Muscle of arm (tissue), 12 donors: ENCODE results near the gene RIPOR1. TPM values are rescaled to one million over a fixed set of nuclear protein-coding genes. Genes with fewer than 3 reads are reported as not detected.
A peak's percentile ranks its signal among the peaks of the same experiment; 100 is the strongest.
"Not testable (repeated sequence)": the region's sequence is repeated elsewhere in the genome, so short reads cannot be mapped to it uniquely, and the experiment has no call there.

Source experiments
- DNase-seq: peaks from one replicate; pipeline ENCODE4 v3.0.0-alpha.2; 2013
- polyA plus RNA-seq, 12 donors: library from polyadenylated mRNA; unstranded; fragments of 120-200 nt; gene quantifications; one replicate each; pipeline ENCODE4 v1.2.1, GENCODE V29; 2013; ENCODE audit not compliant: insufficient read length in 12 of 12

Gene RIPOR1
- polyA plus RNA-seq, 12 donors = 31.1 to 91.9 (median 47.9) TPM; not detected in 1

GRCh38 chr16:67513892-67514291 is 14.7 kb upstream of the RIPOR1 start:
- not testable (repeated sequence) for DNase-seq

- peak; percentile 78 for DNase-seq
Observed at GRCh38 chr16:67514382-67514828, 14.2 kb upstream of the RIPOR1 start.

GRCh38 chr16:67516296-67517154 is 12.1 kb upstream of the RIPOR1 start:
- DNase-seq = no peak

- DNase-seq = no peak
Observed at GRCh38 chr16:67517155-67517445, 11.5 kb upstream of the RIPOR1 start.

- no peak for DNase-seq
Observed at GRCh38 chr16:67517661-67518423, 10.8 kb upstream of the RIPOR1 start.

GRCh38 chr16:67518676-67519075 is 10.0 kb upstream of the RIPOR1 start:
- DNase-seq = no peak

GRCh38 chr16:67519242-67519641 is 9.4 kb upstream of the RIPOR1 start:
- no peak for DNase-seq

- DNase-seq = peak; percentile 95
Observed at GRCh38 chr16:67521095-67521804, 7.4 kb upstream of the RIPOR1 start.

GRCh38 chr16:67525176-67525860 is 3.3 kb upstream of the RIPOR1 start:
- DNase-seq = no peak

- DNase-seq = no peak
Observed at GRCh38 chr16:67526149-67526791, 2.4 kb upstream of the RIPOR1 start.

- DNase-seq = no peak
Observed at GRCh38 chr16:67528870-67529581, 397 bp downstream of the RIPOR1 start.

GRCh38 chr16:67529582-67530012 is 968 bp downstream of the RIPOR1 start:
- no peak for DNase-seq

- no peak for DNase-seq
Observed at GRCh38 chr16:67530013-67530939, 1.6 kb downstream of the RIPOR1 start.

- DNase-seq = no peak
Observed at GRCh38 chr16:67531247-67531646, 2.6 kb downstream of the RIPOR1 start.

GRCh38 chr16:67533024-67533560 is 4.5 kb downstream of the RIPOR1 start:
- DNase-seq = no peak

- not testable (repeated sequence) for DNase-seq
Observed at GRCh38 chr16:67533987-67534386, 5.4 kb downstream of the RIPOR1 start.

- no peak for DNase-seq
Observed at GRCh38 chr16:67534431-67534830, 5.8 kb downstream of the RIPOR1 start.

GRCh38 chr16:67535201-67535600 is 6.6 kb downstream of the RIPOR1 start:
- DNase-seq = no peak

- DNase-seq = no peak
Observed at GRCh38 chr16:67537270-67537635, 8.6 kb downstream of the RIPOR1 start.
